WTC11 (cell line): ENCODE data around the gene SH3PXD2A.

Source experiments
- ATF2 ChIP-seq: sonication (generic); formaldehyde crosslinking; IDR thresholded peaks from 2 replicates; pipeline ENCODE4 v1.8.1; 2022; ENCODE audit warnings: low read depth, missing genetic modification reagents, borderline replicate concordance
- CREB1 ChIP-seq: sonication (generic); formaldehyde crosslinking; IDR thresholded peaks from 2 replicates; pipeline ENCODE4 v1.8.0; 2023; ENCODE audit warnings: mild to moderate bottlenecking, missing genetic modification reagents
- CTCF ChIP-seq: fragments of 200-600 bp; IDR thresholded peaks from 2 replicates; pipeline ENCODE4 v1.8.0; 2022; ENCODE audit warnings: antibody characterized with exemption
- ESRRA ChIP-seq: sonication (generic); formaldehyde crosslinking; IDR thresholded peaks from 2 replicates; pipeline ENCODE4 v1.8.1; 2022; ENCODE audit warnings: mild to moderate bottlenecking, missing genetic modification reagents, borderline replicate concordance
- GABPB1 ChIP-seq: sonication (generic); formaldehyde crosslinking; IDR thresholded peaks from 2 replicates; pipeline ENCODE4 v1.8.1; 2023; ENCODE audit warnings: mild to moderate bottlenecking, missing genetic modification reagents
- JUN ChIP-seq: sonication (generic); formaldehyde crosslinking; IDR thresholded peaks from 2 replicates; pipeline ENCODE4 v1.8.0; 2023; ENCODE audit warnings: mild to moderate bottlenecking, missing genetic modification reagents
- MAX ChIP-seq: sonication (generic); formaldehyde crosslinking; IDR thresholded peaks from 2 replicates; pipeline ENCODE4 v1.8.0; 2022; ENCODE audit warnings: mild to moderate bottlenecking, missing genetic modification reagents
- MLX ChIP-seq: sonication (generic); formaldehyde crosslinking; IDR thresholded peaks from 2 replicates; pipeline ENCODE4 v1.8.1; 2023; ENCODE audit warnings: mild to moderate bottlenecking, missing genetic modification reagents, moderate library complexity
- NR1H2 ChIP-seq: sonication (generic); formaldehyde crosslinking; IDR thresholded peaks from 2 replicates; pipeline ENCODE4 v1.9.0; 2021; ENCODE audit warnings: mild to moderate bottlenecking, moderate library complexity, missing genetic modification reagents
- NR3C1 ChIP-seq: sonication (generic); formaldehyde crosslinking; conservative IDR thresholded peaks from 2 replicates; pipeline ENCODE4 v1.8.1; 2023; ENCODE audit warnings: low read depth, mild to moderate bottlenecking, missing genetic modification reagents
- USF2 ChIP-seq: sonication (generic); formaldehyde crosslinking; IDR thresholded peaks from 2 replicates; pipeline ENCODE4 v1.8.1; 2023; ENCODE audit warnings: mild to moderate bottlenecking, missing genetic modification reagents, moderate library complexity
- ZBTB43 ChIP-seq: sonication (generic); formaldehyde crosslinking; IDR thresholded peaks from 2 replicates; pipeline ENCODE4 v1.8.1; 2023; ENCODE audit warnings: mild to moderate bottlenecking, missing genetic modification reagents
- ZNF232 ChIP-seq: sonication (generic); formaldehyde crosslinking; IDR thresholded peaks from 2 replicates; pipeline ENCODE4 v1.8.0; 2022; ENCODE audit warnings: mild to moderate bottlenecking, missing genetic modification reagents
- ZNF263 ChIP-seq: sonication (generic); formaldehyde crosslinking; IDR thresholded peaks from 2 replicates; pipeline ENCODE4 v1.8.1; 2022; ENCODE audit warnings: low read depth, mild to moderate bottlenecking, moderate library complexity, missing genetic modification reagents

GRCh38 chr10:103616705-103617601, 238.4 kb downstream of the SH3PXD2A start:
- TF ChIP-seq CREB1 (CRISPR knock-in tag) (no peak), CTCF (no peak), ZBTB43 (CRISPR knock-in tag) (no peak), MLX (CRISPR knock-in tag) (no peak), ZNF232 (CRISPR knock-in tag) (no peak), GABPB1 (no peak), JUN (CRISPR knock-in tag) (no peak), ESRRA (no peak), ZNF263 (no peak), MAX (no peak), ATF2 (no peak), USF2 (CRISPR knock-in tag) (no peak), NR1H2 (no peak), NR3C1 (CRISPR knock-in tag) (no peak)
